Putamen (tissue), 1 donor: ENCODE results near the gene ATP6V1B1.

Source experiments
- DNase-seq: peaks from one replicate; pipeline ENCODE4 v3.0.0-alpha.2; 2016; ENCODE audit warnings: low spot score

The ATP6V1B1 gene

DNA sequence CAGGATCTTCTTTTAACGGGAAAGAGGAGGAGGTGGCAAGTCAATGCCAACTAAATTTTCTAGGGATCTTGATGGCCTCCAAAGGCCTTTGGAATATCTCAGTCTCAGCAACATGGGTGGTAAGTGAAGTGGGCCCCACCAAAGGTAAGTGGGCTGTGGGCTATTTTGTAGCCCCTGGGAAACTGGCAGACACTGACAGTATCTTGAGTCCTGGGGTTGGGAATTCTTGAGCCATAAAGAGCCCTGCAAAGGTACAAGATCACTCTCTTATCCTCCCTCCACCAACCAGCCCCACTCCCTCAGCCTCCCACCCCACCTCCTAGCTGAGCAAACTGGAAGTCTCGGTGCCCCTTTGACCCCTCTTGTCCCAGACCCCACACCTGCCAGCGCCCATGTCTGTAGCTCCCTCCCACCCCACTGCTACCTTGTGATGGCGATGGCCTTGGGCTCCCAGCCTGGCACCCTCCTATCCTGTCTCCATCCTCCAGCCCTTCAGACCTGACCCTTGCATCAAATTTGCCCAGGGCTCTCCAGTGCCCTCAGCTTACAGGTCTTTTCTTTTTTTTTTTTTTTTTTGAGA lies 8.5 kb downstream of the ATP6V1B1 start:
- DNase-seq: no peak

DNA sequence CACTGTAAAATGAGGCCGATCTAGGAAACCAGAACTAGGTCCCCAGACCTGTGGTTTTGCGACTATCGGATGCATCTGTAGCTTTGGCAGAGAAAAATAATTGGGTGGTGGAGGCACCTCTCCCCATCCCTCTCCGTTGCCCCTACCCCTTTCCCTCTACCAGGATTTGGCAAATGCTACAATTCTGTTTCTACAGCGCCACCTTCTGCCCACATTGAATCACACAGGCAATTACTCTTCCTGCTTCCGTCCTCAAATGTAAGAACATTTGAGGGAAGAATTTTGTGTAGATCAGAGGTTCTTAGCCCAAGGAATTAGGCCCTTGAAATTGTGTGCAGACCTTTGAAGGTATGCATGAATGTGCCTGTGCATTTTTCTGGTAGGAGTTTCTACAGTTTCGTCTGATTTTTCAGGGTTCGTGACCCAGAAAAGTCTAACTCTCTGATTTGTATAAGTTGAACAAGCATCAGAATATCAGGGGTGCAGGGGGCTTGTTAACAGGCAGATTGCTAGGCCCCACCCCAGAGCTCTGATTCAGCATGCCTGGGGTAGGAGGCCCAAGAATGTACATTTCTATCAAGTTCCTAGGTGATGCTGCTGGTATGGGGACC lies 11.2 kb downstream of the ATP6V1B1 start:
- peak; percentile 9 for DNase-seq

DNA sequence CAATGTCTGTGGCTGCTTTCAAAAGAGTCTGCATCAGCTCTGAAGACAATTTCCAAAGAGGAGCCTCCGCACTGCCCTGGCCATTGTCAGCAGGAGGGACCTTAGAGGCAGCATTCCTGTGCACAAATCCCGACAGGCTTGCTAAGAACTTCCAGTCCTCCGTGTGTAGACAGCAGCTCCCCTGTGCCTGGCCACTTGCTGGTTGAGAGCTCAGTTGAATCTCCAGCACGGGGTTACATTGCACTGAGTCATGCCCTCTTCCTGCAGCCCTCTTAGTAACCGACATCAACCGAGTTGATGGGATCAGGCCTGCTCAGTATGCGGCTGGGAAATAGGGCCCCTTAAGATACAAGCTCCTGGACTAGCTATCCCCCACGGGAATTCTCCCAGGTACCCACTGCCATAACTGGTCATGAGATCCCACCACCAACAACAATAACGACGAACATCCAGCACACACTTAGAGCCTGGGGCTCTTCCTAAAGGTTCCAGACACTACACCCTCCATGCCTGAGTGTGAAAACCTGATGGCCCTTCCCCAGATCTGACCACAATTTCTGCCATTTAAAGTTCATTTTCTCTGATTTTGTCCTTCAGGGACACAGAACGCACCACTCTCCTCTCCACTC lies 12.0 kb downstream of the ATP6V1B1 start:
- no peak for DNase-seq

DNA sequence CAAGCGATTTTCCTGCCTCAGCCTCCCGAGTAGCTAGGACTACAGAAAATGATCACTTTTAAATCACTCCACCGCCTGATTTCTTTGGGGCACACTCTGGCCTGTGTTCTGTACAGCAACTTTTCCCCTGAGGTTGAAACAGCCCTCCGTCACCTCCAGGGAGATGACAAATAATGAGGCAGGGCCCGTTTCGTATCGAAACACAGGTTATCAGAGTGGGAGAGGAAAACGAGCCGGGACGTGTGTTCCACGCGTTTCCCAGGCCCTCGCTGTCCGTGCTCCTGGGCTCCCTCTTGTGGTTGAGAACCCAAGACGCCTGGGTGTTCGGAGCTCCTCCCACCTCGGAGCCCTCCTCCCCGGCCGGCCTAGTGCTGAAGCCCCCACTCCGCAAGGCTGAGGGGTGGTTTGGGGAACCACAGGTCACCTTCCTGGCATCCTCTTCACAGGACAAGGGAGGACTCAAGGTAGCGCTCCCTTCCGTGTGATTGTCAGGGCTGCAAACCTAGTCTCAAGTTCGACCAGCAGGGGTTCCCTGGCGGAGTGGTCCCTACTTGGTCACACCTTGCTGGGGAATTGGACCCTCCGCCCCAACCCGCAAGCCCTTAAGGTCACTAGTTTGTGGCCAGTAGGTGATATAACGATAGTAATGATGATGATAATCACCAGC lies 12.8 kb downstream of the ATP6V1B1 start:
- peak; percentile 56 for DNase-seq

DNA sequence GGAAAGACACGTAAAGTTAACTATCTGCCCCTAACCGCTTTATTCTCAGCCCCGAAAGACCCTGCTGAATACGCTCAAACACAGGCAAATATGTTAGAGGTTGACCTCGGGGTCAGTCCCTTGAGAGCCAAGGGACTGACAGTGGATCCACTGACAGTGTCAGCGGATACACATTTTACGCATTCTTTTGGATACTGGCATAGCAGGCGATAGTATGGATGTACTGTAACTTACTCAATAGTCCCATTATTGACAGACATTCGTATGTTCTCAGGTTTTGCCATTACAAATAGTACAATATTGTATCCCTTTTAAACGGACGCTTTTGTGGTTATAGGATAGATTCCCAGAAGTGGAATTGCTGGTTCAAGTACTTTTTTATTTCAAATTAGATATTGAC lies 13.4 kb downstream of the ATP6V1B1 start:
- no peak for DNase-seq

DNA sequence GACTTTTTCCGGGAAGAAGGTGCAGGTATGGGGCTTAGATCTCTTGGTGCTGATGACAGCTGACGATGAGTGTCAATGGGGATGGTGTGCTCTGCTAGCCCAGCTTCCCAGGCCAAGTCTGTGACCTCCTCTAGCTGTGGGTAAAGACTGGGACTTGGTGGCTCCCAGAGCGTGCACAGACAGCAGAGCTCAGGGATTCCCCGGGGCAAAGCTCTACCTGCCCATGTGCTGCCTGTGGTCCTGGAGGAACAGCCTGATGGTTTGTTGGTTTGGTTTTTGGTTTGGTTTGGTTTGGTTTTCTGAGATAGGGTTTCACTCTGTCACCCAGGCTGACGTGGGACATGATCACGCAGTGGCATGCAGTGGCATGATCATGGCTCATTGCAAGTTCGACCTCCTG lies 19.2 kb downstream of the ATP6V1B1 start:
- no peak for DNase-seq

DNA sequence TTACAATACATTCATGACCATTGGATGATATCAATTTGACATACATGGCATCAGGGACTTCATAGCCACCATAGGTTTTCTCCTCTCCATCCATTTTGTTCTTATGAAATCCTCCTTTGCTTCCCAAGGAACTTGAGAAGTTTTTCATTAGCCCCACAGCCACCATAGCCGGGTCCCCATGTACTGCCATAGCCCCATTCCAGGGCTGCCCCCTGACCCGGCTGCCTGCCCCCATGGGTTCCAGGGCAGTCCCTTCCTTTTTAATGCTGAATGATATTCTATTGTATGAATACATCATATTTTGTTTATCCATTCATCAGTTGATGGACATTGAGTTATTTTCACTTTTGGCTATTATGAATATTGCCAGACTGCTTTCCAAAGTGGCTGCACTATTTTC lies 20.4 kb downstream of the ATP6V1B1 start:
- DNase-seq: no peak

DNA sequence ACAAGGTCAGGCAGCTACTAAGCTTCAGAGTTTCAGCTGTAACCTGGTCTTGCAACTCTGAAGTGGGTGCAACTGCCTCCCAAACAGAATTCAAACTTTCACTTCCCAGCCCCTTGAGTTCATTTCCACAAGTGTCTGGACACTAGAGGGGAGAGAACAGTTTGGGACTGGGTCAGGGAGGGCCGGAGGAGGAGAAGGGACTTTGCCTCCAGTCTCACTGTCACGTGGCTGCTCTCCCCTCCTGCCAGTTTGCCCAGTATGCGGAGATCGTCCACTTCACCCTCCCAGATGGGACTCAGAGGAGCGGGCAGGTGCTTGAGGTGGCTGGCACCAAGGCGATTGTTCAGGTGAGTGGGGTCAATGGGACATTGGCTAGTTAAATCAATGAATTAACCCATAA lies 22.1 kb downstream of the ATP6V1B1 start:
- no peak for DNase-seq

DNA sequence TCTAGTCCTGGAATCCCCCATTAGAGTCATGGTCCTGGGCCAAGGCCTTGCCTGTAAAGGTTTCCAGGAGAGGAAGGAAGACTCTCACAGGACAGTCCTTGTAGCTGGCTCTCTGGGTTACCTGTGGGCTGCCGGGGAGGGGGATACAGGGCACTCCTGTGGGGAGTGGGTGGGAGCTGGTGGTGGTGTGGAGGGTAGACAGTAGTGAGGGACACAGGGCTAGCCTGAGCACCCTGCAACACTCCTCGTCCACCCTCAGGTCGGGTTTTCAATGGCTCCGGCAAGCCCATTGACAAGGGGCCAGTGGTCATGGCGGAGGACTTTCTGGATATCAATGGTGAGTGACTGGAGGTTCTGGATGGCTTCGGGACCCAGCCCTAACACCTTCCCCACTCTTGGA lies 23.1 kb downstream of the ATP6V1B1 start:
- no peak for DNase-seq

DNA sequence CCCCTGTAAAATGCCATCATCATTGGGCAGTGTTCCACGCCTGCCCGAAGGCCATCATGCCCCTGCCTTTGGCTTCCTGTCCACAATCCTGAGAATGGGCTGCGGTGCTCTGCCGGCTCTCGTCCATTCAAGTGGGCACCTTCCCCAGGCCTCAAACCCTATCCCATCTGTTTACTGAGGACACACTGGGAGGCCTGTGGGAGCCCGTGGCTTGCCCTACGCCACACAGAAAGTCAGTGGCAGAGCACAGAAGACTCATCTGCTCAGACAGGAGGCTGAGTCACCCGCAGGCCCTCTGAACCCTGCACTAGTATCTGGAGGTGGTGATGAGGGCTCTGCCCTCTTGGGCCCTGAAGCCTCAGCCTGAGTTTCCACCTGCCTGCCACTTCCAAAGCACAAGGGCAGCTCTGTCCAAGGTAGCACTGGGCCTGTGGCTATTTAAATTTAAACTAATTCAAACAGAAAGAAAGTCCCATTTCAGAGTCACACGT lies 23.6 kb downstream of the ATP6V1B1 start:
- no peak for DNase-seq

DNA sequence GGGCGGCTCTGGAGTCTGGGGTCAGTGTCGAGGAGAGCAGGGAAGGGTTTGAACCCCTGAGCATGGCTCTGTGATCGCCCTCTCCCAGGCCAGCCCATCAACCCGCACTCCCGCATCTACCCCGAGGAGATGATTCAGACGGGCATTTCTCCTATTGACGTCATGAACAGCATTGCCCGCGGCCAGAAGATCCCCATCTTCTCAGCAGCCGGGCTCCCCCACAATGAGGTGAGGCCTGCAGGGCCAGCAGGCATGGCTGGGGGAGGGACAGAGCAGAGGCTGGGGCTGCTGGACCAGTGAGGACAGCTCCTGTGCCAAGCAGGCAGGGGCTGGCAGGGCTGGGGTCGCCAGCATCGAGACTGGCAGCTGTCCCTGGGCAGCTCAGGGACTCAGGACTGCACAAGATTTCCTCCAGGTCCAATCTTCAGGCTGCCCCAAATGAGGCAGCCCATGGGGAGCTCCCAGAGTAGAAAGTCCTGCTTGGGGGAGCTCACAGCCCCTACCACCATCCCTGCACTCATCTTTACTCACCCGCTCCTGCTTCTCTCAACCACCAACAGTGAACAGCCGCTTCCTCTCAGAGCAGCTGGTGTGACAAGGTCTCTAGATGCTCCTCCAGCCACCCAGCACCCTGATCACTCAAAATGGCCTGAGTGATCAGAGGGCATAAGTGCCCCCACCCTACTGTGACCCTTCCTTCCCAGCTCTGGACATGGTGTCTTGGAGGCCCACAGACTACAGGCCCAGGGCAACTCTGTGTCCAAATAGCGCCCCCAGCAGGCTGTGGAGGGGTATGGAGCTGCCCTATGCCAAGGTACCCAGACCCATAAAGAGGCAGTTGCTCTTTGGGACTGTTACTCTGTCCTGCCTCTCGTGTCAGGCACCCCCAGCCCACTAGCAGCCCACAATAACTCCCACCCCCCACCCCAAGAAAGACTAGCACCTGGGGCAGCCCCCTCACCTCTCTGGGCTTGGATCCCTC lies 24.4 kb downstream of the ATP6V1B1 start:
- no peak for DNase-seq

DNA sequence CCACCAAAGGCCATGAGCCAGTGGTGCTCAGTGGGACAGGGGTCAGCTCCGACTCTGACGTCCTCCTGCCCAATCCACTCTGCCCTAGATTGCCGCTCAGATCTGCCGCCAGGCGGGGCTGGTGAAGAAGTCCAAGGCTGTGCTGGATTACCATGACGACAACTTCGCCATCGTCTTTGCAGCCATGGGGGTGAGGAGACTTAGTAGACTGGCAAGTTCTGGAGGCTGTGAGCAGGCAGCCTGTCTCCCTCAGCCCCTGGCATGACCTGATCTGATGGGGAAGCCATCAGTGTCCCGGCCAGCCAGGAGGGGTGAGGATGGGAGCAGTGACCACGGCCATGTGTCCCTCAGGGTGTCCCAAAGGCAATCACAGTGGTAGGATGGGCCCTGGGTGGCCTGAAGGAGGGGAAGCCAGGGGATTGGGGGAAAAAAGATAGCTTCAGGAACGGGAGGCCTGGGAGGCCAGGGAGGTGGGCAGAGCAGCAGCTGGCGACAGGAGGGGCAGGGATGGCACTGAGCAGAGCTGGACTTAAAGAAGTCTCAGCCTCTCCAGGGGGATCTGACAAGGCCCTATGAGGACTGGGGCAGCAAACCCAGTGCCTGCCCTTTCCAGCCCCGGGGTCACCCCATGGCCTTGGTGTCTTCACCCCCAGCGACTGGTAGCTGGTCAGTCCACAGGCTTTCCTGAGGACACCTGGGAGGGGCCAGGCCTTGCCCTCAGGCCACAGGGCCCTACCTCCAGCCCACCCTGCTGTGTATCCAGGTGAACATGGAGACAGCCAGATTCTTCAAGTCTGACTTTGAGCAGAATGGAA lies 25.3 kb downstream of the ATP6V1B1 start:
- DNase-seq: no peak

DNA sequence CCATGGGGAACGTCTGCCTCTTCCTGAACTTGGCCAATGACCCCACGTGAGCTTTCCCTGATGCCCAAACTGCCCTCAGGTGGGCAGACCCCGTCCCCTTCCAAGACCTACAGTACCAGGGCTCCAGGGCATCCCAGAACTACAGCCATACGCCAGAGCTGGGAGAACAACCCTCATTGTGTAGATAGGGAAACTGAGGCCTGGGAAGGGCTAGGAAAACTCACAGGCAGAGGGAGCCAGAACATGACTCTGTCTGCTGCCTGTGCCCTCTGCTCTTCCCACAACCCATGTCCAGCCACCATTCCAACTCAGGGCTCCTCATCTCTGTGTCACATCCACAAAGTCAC lies 25.9 kb downstream of the ATP6V1B1 start:
- no peak for DNase-seq

DNA sequence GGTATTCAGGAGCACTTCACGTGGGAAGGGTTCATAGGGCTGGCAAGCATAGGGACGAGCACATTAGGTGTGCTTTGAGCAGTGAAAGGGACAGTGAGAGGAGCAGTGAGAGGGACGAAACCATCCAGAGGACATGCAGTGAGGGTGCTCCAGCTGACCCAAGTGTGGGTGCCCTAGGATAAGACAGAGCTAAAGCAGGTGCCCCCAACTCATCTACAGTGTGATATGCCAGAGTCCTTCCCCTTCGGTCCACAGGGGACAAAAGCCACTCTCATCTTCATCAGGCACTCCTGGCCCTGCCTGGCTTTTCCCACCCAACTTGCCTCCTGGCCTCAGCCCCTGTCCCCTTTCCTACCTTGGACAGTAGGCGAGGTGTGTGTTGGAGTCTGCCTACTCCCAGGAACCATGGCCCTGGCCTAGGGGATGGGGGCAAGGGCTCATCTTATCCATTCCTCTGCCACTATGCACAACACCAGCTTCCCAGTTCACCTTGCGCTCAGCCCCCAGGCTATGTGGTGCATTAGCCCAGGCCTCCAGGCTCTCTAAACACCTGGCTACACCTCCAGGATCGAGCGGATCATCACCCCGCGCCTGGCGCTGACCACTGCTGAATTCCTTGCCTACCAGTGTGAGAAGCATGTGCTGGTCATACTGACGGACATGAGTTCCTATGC lies 26.6 kb downstream of the ATP6V1B1 start:
- no peak for DNase-seq

DNA sequence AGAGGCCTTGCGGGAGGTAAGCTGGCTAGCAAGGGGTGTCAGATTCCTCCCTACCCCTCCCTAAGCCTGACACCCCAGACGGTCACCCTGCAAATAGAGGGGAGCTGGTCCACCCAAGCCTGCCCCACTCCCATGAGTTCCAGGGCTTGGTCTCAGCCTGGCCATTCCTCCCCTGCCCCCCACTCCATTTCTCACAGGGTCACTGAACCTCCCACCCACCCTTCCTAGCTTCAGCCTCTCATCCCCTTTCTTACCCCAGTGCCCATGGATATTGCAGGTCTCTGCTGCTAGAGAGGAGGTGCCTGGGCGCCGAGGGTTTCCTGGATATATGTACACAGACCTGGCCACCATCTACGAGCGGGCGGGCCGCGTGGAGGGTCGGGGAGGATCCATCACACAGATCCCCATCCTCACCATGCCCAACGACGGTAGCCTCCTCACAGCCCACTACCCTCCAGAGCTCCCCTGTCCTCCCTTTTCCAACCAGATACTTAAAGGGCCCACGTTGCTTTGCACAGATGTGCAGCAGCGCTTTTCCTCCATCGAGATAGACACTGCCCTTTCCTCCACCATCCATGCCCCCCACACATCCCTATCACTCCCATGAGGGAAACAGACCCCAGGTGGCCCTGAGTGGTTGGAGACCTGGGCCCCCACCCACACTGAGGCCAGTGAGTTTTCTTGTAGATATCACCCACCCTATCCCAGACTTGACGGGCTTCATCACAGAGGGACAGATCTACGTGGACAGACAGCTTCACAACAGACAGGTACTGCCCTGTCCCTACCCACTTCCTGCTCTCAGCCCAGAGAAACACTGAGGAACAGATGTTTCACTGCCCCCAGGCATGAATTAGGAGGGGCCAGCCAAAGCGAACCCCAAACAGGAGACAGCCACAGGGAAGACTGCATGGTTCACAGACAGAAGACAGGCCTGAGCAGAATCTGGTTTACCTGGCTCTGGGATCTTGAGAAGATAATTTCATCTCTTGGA lies 27.5 kb downstream of the ATP6V1B1 start:
- no peak for DNase-seq

DNA sequence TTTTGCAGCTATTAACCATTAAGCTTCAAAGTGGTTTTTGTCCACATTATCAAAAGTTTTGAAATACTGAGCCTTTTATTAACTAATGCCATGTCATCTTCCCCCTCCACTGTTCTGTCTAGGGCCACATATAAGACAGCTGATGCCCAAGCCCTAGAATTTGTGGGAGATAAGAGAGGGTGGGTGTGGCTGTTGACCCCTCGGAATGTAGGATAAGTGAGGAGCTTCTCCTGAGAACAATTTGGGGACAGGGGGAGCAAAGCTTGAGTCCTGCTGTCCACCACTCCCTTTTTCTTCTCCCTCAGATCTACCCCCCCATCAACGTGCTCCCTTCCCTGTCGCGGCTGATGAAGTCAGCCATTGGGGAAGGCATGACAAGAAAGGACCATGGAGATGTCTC lies 28.4 kb downstream of the ATP6V1B1 start:
- DNase-seq: no peak

DNA sequence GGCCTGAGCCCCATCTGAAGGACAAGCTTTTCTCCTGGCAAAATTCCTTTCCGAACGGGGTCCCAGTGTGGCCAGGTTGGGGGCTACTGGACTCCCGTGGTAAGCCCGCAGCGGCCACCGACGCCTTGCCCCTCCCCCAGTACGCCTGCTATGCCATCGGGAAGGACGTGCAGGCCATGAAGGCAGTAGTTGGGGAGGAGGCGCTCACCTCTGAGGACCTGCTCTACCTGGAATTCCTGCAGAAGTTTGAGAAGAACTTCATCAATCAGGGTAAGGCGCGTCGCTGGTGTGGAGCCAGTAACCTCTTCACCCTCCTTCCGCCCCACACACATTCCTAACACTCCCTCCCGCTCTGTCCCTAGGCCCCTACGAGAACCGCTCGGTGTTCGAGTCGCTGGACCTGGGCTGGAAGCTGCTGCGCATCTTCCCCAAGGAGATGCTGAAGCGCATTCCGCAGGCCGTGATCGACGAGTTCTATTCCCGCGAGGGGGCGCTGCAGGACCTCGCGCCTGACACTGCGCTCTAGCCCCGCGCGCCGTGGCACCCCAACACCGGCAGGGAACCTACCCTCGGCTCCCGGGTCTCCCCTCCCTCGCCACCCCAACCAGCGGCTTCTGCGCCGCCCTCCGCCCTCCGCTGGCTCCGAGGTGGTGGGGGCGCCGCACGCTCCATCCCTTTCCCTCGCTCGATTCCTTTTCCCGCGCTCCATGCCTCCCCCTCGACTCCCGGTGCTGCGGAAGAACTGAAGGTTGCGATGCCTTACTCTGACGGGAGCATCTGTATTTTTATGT lies 29.1 kb downstream of the ATP6V1B1 start:
- peak; percentile 55 for DNase-seq

DNA sequence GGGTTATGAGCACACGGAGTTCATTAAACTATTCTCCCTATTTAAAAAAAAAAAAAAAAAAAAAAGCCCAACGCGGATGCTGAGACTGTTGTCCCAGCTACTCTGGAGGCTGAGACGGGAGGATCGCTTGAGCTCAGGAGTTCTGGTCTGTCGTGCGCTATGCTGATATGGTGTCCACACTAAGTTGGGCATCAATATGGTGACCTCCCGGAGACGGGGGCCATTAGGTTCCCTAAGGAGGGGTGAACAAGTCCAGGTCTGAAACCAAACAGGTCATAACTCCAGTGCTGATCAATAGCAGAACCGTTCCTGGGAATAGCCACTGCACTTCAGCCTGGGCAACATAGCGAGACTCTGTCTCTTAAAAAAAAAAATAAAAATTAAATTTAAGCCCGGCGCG lies 29.8 kb downstream of the ATP6V1B1 start:
- DNase-seq: no peak

DNA sequence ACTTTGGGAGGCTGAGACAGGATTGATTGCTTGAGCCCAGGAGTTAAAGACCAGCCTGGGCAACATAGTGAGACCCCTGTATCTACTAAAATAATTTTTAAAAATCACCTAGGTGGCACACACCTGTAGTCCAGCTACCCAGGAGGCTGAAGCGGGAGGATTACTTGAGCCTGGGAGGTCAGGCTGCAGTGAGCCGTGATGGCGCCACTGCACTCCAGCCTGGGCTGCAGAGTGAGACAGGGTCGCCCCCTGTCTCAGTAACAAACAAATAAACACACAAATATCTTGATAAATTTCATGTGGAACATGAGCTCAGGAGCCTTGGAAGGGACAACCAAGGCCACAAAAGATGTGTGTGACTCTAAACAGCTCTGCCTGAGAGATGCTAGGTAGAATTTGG lies 31.0 kb downstream of the ATP6V1B1 start:
- no peak for DNase-seq
